ENCODE data around the gene PTGER4.

PTGER4 gene

DNA sequence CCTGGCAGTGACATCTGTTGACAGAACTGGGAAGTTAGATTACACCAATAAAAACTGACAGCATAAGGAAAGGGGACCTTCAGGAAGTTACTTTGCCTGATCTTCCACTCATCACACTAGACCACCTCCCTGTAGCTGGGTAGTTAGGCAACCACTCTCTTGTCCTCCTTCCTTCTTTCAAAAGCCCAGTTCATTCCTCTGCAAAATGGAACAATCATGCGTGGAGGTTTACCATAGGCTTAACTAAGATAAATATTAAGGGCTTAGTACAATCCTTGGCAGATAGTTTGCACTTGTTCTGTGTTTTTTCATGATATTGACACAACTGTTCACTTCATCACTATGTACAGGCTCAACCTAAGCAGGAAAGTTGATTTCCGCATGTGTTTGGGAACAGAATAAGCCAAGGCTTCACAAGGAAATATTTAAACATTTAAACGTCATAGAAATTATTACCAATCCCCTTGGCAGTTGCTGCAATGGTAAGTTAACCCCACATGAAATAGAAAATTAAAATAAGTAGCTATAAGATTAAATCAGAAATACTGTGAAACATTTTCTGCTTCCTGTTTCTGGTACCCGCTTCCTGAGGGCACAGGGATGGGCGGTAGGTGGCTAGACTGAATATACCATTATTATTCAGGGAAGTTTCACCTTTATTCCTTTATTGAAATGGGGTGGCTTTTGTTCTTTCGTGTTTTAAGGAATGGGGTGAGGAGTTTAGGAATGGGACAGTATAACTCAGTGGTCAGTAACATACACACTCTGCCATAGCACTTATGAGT is 9.9 kb upstream of the PTGER4 start:
- DNase-seq (ENCODE audit: low read depth, low spot score), result no peak

GRCh38 chr5:40672425-40672824 is 7.3 kb upstream of the PTGER4 start:
- DNase-seq (ENCODE audit: low read depth, low spot score), result no peak

- no peak for DNase-seq (ENCODE audit: low read depth, low spot score)
Measured at GRCh38 chr5:40674661-40675235, 5.0 kb upstream of the PTGER4 start.

- no peak for DNase-seq (ENCODE audit: low read depth, low spot score)
Measured at GRCh38 chr5:40675396-40676133, 4.2 kb upstream of the PTGER4 start.

- no peak for DNase-seq (ENCODE audit: low read depth, low spot score)
Measured at GRCh38 chr5:40676613-40677343, 2.9 kb upstream of the PTGER4 start.

- DNase-seq (ENCODE audit: low read depth, low spot score), result no peak
Measured at GRCh38 chr5:40677456-40677855, 2.3 kb upstream of the PTGER4 start.

GRCh38 chr5:40678026-40678425 is 1.7 kb upstream of the PTGER4 start:
- no peak for DNase-seq (ENCODE audit: low read depth, low spot score)

GRCh38 chr5:40678460-40679147 is 1.1 kb upstream of the PTGER4 start:
- no peak for DNase-seq (ENCODE audit: low read depth, low spot score)

GRCh38 chr5:40679148-40679912 is 385 bp upstream of the PTGER4 start:
- DNase-seq (ENCODE audit: low read depth, low spot score), result no peak

DNA sequence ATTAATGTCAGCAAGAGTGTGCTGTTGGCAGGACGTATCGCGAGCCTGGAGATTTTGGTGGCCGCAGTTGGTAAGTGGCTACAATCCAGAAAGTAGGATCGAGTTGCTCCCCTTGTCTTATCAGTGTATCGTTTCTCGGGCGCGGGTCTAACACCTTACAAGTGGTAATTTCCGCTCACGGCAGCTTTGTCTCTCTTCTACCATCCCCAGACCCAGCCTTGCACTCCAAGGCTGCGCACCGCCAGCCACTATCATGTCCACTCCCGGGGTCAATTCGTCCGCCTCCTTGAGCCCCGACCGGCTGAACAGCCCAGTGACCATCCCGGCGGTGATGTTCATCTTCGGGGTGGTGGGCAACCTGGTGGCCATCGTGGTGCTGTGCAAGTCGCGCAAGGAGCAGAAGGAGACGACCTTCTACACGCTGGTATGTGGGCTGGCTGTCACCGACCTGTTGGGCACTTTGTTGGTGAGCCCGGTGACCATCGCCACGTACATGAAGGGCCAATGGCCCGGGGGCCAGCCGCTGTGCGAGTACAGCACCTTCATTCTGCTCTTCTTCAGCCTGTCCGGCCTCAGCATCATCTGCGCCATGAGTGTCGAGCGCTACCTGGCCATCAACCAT is 1.1 kb downstream of the PTGER4 start:
- DNase-seq (ENCODE audit: low read depth, low spot score), result no peak

DNA sequence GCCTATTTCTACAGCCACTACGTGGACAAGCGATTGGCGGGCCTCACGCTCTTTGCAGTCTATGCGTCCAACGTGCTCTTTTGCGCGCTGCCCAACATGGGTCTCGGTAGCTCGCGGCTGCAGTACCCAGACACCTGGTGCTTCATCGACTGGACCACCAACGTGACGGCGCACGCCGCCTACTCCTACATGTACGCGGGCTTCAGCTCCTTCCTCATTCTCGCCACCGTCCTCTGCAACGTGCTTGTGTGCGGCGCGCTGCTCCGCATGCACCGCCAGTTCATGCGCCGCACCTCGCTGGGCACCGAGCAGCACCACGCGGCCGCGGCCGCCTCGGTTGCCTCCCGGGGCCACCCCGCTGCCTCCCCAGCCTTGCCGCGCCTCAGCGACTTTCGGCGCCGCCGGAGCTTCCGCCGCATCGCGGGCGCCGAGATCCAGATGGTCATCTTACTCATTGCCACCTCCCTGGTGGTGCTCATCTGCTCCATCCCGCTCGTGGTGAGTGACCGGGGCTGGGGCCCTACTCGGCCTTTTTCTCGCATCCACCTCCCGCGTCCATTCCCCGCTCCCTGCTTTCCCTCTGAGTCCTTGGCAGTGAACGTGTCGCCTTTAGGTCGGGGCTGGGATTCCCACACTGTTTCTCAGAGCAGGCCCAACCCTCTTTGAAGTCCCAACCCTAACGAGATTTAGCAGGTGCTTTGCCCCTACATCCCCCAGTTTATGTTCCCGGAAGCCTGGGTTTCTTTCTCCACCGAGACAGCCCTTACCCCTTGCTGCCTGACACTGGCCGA is 1.8 kb downstream of the PTGER4 start:
- no peak for DNase-seq (ENCODE audit: low read depth, low spot score)

- no peak for DNase-seq (ENCODE audit: low read depth, low spot score)
Measured at GRCh38 chr5:40682154-40683017, 2.7 kb downstream of the PTGER4 start.

DNA sequence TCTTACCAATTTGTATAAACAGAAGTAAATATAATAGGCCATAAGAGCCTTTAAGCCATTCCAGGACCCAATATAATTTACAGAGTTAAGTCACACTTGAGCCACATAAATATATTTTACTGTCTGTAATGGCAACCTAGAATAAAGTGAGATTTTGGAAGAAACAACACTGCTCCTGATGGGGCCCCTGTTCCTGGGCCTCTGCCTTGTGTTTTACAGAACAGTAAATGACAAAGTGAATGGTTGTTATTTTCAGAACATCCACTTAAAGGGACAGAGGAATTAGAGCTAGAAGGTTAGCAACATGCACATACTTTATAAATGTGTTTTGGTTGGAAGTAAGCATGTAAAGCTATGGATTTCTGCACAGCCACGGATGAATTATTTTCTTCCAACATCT is 3.6 kb downstream of the PTGER4 start:
- DNase-seq (ENCODE audit: low read depth, low spot score), result no peak

DNA sequence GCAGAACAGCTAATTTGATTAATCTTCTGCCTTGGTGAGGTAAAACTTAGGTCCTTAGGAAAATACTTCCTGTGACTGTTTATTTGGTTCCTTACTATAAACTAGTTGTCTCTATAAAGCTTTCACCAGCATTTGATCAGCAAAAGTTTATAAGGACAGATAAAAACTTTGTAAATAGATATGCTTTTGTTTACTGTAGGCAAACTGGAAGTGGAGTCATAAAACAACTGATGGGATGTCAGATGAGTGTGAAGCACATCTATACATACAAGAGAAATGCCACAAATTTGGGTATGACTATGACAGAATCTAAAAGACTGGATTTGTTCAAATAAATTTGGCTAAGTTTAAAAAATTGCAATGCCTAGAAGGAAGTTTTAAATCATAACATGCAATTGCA is 5.5 kb downstream of the PTGER4 start:
- no peak for DNase-seq (ENCODE audit: low read depth, low spot score)

GRCh38 chr5:40685976-40686486 is 6.3 kb downstream of the PTGER4 start:
- DNase-seq (ENCODE audit: low read depth, low spot score), result no peak

DNA sequence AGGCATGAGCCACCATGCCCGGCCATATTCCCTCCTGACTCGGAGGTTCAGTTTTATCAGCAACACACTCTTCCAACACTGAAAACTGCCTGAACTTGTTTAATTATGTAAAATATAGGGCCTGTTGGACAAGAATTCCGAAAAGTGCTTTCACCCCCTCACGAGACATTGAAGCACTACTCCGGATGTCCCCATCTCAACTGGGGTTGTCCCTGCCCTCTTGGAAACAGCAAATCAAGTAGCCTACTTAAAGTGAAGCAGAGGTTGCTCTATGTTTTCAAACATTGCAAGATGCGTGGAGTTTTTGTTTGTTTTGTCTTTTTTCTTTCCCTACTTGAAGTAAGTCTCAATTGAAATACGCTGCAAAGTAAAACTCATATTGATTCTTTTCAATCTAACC is 7.6 kb downstream of the PTGER4 start:
- DNase-seq (ENCODE audit: low read depth, low spot score), result no peak

DNA sequence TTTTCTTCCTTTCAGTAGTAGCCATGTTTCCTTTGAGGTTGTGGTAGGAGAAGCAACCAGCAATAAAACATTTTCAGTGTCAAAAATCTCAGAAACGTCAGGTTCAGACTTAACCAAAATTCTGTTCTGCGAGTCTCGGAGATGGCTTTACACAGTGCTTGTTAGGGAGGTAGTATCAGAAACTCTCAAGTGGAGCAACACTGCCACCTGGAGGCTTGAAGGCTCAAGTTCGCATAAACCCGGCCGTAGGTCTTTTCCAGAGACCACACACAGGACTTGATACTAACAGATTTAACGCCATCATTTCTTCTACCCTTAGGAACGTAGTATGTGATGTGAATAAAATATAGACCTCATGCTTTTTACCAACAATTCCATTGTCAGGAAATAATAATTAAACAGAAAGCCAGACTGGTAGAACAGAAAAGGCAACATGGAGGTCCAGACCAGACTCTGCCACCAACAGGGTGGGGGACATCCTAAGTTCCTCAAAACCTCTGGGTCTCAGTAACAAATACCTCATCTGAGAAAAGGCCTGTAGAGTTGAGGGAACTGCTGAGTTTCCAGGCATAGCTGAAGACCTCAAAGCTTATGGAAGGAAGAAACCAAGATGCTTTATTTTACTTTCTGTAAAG is 8.5 kb downstream of the PTGER4 start:
- no peak for DNase-seq (ENCODE audit: low read depth, low spot score)

DNA sequence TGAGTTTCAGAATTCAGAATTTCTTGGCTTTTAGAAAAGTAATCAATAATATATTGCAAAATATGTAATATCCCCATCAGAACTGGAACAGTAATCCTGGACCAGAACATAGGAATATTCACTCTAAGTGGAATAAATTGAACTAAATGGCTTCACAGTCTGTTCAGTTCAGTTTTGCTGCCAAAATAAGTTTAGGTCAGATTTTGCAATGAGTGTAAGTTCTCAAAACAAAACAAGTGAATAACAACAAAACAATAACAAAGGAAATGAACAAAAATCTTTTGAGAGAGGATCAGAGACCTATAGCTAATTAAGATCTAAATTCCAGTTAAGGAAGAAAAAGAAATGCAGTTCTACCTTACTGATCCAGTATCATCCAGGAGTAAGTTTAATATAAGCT is 9.3 kb downstream of the PTGER4 start:
- no peak for DNase-seq (ENCODE audit: low read depth, low spot score)
